ENCODE measurements around the gene ZNF213.

Gene ZNF213

GRCh38 chr16:3122926-3123570 is 11.8 kb upstream of the ZNF213 start:
- FAIRE-seq (no peak), DNase-seq (ENCODE audit: insufficient read length, low spot score) (no peak)
- no peak for TF ChIP-seq CTCF (IDR thresholded peaks at IDR 0.05; ENCODE audit: insufficient read depth, missing control alignments)

- no peak for TF ChIP-seq CTCF (IDR thresholded peaks at IDR 0.05; ENCODE audit: insufficient read depth, missing control alignments)
- DNase-seq (ENCODE audit: insufficient read length, low spot score) (peak; percentile 86), FAIRE-seq (no peak)
These were observed 10.6 kb upstream of the ZNF213 start for GRCh38 chr16:3123986-3124886.

GRCh38 chr16:3127745-3128144 is 7.1 kb upstream of the ZNF213 start:
- DNase-seq (ENCODE audit: insufficient read length, low spot score): no peak
- TF ChIP-seq CTCF (IDR thresholded peaks at IDR 0.05; ENCODE audit: insufficient read depth, missing control alignments): no peak
- FAIRE-seq: no peak

GRCh38 chr16:3129137-3130131 is 5.4 kb upstream of the ZNF213 start:
- TF ChIP-seq CTCF (IDR thresholded peaks at IDR 0.05; ENCODE audit: insufficient read depth, missing control alignments): peak; percentile 92
- FAIRE-seq (no peak), DNase-seq (ENCODE audit: insufficient read length, low spot score) (no peak)

GRCh38 chr16:3131755-3132377 is 3.0 kb upstream of the ZNF213 start:
- peak; percentile 53 for TF ChIP-seq CTCF (IDR thresholded peaks at IDR 0.05; ENCODE audit: insufficient read depth, missing control alignments)
- DNase-seq (ENCODE audit: insufficient read length, low spot score) (no peak), FAIRE-seq (no peak)

- no peak for TF ChIP-seq CTCF (IDR thresholded peaks at IDR 0.05; ENCODE audit: insufficient read depth, missing control alignments)
- DNase-seq (ENCODE audit: insufficient read length, low spot score) (no peak), FAIRE-seq (no peak)
These were observed 985 bp upstream of the ZNF213 start for GRCh38 chr16:3133844-3134243.
